ENCODE results near the gene PKD2L1. TPM values are rescaled to one million over a fixed set of nuclear protein-coding genes. Genes with fewer than 3 reads are reported as not detected.

The PKD2L1 gene
- total and polyA plus RNA-seq, 9 of the 15 experiments (the other 6 are each of a cell fraction or from before 2014, with no cell fraction given): not detected

GRCh38 chr10:100374200-100374655 lies 44.2 kb upstream of the PKD2L1 start (continued):
- TF ChIP-seq, protein P1, sequence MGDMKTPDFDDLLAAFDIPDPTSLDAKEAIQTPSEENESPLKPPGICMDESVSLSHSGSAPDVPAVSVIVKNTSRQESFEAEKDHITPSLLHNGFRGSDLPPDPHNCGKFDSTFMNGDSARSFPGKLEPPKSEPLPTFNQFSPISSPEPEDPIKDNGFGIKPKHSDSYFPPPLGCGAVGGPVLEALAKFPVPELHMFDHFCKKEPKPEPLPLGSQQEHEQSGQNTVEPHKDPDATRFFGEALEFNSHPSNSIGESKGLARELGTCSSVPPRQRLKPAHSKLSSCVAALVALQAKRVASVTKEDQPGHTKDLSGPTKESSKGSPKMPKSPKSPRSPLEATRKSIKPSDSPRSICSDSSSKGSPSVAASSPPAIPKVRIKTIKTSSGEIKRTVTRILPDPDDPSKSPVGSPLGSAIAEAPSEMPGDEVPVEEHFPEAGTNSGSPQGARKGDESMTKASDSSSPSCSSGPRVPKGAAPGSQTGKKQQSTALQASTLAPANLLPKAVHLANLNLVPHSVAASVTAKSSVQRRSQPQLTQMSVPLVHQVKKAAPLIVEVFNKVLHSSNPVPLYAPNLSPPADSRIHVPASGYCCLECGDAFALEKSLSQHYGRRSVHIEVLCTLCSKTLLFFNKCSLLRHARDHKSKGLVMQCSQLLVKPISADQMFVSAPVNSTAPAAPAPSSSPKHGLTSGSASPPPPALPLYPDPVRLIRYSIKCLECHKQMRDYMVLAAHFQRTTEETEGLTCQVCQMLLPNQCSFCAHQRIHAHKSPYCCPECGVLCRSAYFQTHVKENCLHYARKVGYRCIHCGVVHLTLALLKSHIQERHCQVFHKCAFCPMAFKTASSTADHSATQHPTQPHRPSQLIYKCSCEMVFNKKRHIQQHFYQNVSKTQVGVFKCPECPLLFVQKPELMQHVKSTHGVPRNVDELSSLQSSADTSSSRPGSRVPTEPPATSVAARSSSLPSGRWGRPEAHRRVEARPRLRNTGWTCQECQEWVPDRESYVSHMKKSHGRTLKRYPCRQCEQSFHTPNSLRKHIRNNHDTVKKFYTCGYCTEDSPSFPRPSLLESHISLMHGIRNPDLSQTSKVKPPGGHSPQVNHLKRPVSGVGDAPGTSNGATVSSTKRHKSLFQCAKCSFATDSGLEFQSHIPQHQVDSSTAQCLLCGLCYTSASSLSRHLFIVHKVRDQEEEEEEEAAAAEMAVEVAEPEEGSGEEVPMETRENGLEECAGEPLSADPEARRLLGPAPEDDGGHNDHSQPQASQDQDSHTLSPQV (IDR thresholded peaks at IDR 0.05): no peak
- TF ChIP-seq LARP7 (IDR thresholded peaks at IDR 0.05): 0 out of 2 replicates have a peak, but pooled peaks have one; percentile 77
- TF ChIP-seq, protein P2, sequence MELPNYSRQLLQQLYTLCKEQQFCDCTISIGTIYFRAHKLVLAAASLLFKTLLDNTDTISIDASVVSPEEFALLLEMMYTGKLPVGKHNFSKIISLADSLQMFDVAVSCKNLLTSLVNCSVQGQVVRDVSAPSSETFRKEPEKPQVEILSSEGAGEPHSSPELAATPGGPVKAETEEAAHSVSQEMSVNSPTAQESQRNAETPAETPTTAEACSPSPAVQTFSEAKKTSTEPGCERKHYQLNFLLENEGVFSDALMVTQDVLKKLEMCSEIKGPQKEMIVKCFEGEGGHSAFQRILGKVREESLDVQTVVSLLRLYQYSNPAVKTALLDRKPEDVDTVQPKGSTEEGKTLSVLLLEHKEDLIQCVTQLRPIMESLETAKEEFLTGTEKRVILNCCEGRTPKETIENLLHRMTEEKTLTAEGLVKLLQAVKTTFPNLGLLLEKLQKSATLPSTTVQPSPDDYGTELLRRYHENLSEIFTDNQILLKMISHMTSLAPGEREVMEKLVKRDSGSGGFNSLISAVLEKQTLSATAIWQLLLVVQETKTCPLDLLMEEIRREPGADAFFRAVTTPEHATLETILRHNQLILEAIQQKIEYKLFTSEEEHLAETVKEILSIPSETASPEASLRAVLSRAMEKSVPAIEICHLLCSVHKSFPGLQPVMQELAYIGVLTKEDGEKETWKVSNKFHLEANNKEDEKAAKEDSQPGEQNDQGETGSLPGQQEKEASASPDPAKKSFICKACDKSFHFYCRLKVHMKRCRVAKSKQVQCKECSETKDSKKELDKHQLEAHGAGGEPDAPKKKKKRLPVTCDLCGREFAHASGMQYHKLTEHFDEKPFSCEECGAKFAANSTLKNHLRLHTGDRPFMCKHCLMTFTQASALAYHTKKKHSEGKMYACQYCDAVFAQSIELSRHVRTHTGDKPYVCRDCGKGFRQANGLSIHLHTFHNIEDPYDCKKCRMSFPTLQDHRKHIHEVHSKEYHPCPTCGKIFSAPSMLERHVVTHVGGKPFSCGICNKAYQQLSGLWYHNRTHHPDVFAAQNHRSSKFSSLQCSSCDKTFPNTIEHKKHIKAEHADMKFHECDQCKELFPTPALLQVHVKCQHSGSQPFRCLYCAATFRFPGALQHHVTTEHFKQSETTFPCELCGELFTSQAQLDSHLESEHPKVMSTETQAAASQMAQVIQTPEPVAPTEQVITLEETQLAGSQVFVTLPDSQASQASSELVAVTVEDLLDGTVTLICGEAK (IDR thresholded peaks at IDR 0.05): peak; percentile 54
- TF ChIP-seq, protein P2 (CRISPR knock-in tag; IDR thresholded peaks at IDR 0.05): no peak
- TF ChIP-seq HNRNPK (IDR thresholded peaks at IDR 0.05; ENCODE audit: low read depth, low read length, poor library complexity, severe bottlenecking): no peak
- no peak for TF ChIP-seq ZNF668 (CRISPR knock-in tag; IDR thresholded peaks at IDR 0.05)
- no peak for TF ChIP-seq KLF16 (IDR thresholded peaks at IDR 0.05)
- no peak for TF ChIP-seq FOXP1 (CRISPR knock-in tag; IDR thresholded peaks at IDR 0.05)
- peak; percentile 16; the same call in 1 of the 2 replicates for TF ChIP-seq PHB (CRISPR knock-in tag; IDR thresholded peaks at IDR 0.05)
